Esophagus muscularis mucosa (tissue), 4 donors: ENCODE data around the gene GINS1. TPM values are rescaled to one million over a fixed set of nuclear protein-coding genes. Genes with fewer than 3 reads are reported as not detected.

Experiments
- DNase-seq: peaks from one replicate; pipeline ENCODE4 v3.0.0-alpha.2; 2017; ENCODE audit errors: extremely low spot score
- H3K27ac ChIP-seq, 4 donors: fragments of 200-600 bp; sonication (generic); replicated peaks in 1 of 4; 1 replicate in 3 of 4; 2 replicates in 1 of 4; pipeline ENCODE4 v1.5.1; 2016 to 2019; ENCODE audit warnings: mild to moderate bottlenecking in 1 of 4
- H3K27me3 ChIP-seq, 4 donors: fragments of 200-600 bp; sonication (generic); one replicate each; pipeline versions ENCODE4 v1.5.1 to v1.6.0; 2016 to 2019
- H3K36me3 ChIP-seq, 4 donors: fragments of 200-600 bp; sonication (generic); one replicate each; pipeline ENCODE4 v1.5.1; 2016 to 2019
- H3K4me1 ChIP-seq, 4 donors: fragments of 200-600 bp; sonication (generic); one replicate each; pipeline ENCODE4 v1.5.1; 2016 to 2019
- H3K4me3 ChIP-seq, 4 donors: fragments of 200-600 bp; sonication (generic); 1 replicate in 2 of 4; 2 replicates in 2 of 4; pipeline ENCODE4 v1.5.1; 2016 to 2019; ENCODE audit warnings: mild to moderate bottlenecking in 4 of 4, moderate library complexity in 1 of 4
- H3K9me3 ChIP-seq, 4 donors: fragments of 200-600 bp; sonication (generic); 1 replicate in 3 of 4; 2 replicates in 1 of 4; pipeline ENCODE4 v1.5.1; 2016 to 2019
- EP300 ChIP-seq: sonication (generic); formaldehyde crosslinking; IDR thresholded peaks from one replicate; pipeline ENCODE4 v1.6.1; 2017; ENCODE audit warnings: antibody characterized with exemption
- POLR2A ChIP-seq: fragments of 450-650 bp; IDR thresholded peaks from one replicate; pipeline ENCODE4 v1.6.1; 2017; ENCODE audit warnings: antibody characterized with exemption, moderate library complexity, mild to moderate bottlenecking, low read depth
- POLR2AphosphoS5 ChIP-seq, 2 donors: sonication (generic); formaldehyde crosslinking; IDR thresholded peaks; one replicate each; pipeline ENCODE4 v1.6.1; 2017; ENCODE audit warnings: antibody characterized with exemption in 2 of 2
- WGBS: methylation state at CpG from one replicate; pipeline ENCODE4 v1.1.5; 2018; 5-methylcytosine and 5-hydroxymethylcytosine counted together
- intact Hi-C: fragments of 100-400 bp; cut with DNase I; formaldehyde crosslinking; loops from one replicate; pipeline ENCODE4 v1.15.1; 2023
- total RNA-seq, 4 donors: library from RNA; depleted of rRNA; stranded (reverse); fragments of >200 nt; gene quantifications; one replicate each; pipeline versions ENCODE4 v1.1.0 to v1.2.1, GENCODE V29; 2016
- TF ChIP-seq, protein P1 (sequence below), 3 experiments: fragments of 200-600 bp in 2 of 3; fragments of 450-650 bp in 1 of 3; sonication (generic) in 2 of 3; IDR thresholded peaks; one replicate each; pipeline ENCODE4 v1.5.1; 2017 to 2019; ENCODE audit warnings: antibody characterized with exemption in 3 of 3, mild to moderate bottlenecking in 2 of 3, moderate library complexity in 1 of 3

The GINS1 gene
- total RNA-seq, 4 donors from 2014 or later: 0.33 to 0.63 (median 0.47) TPM

DNA sequence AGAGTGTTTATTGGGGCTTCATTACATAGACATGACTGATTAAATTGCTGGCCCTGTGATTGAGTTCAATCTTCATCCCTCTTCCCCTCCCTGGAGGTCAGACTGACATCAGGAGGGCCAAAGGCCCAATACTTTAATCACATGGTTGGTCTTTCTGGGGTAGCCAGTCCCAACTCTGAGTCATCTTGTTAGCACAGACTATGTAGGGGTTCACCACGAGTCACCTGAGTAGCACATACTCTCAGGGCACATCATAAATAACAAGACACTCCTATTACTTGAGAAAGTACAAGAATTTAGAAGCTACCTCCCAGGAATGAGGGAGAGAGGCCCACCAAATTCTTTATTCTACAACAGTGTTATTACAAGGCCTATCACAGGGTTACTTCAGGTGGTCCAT lies 11.3 kb downstream of the GINS1 start:
- intact Hi-C loops: no loop called here
- 92% methylated on average over 1 of the region's 1 CpG for WGBS

DNA sequence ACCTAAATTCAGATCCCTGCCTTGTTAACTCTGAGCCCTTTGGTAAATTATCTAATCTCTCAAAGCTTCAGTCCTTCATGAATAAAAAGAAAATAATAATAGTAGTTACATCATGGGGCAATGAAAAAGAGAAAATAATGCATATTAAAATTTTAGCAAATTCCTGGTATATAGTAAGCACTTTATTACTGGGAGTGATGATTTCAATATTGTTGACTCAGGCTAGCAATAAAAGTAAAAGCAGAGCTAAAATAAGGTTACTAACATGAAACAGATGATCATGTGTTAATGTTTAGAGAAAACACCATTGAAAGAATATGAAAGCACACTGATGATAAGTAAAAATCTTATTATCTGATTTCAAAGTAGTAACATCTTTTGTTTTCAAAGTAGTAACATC lies 13.6 kb downstream of the GINS1 start:
- TF ChIP-seq, protein P1, sequence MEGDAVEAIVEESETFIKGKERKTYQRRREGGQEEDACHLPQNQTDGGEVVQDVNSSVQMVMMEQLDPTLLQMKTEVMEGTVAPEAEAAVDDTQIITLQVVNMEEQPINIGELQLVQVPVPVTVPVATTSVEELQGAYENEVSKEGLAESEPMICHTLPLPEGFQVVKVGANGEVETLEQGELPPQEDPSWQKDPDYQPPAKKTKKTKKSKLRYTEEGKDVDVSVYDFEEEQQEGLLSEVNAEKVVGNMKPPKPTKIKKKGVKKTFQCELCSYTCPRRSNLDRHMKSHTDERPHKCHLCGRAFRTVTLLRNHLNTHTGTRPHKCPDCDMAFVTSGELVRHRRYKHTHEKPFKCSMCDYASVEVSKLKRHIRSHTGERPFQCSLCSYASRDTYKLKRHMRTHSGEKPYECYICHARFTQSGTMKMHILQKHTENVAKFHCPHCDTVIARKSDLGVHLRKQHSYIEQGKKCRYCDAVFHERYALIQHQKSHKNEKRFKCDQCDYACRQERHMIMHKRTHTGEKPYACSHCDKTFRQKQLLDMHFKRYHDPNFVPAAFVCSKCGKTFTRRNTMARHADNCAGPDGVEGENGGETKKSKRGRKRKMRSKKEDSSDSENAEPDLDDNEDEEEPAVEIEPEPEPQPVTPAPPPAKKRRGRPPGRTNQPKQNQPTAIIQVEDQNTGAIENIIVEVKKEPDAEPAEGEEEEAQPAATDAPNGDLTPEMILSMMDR (IDR thresholded peaks at IDR 0.05): no peak
- no peak for TF ChIP-seq EP300
- TF ChIP-seq POLR2AphosphoS5 (IDR thresholded peaks at IDR 0.05): no peak
- no peak for TF ChIP-seq POLR2A
- no peaks in the 10 kb centered on the region for H3K27me3 ChIP-seq
- H3K4me1 ChIP-seq: no peaks in the 10 kb centered on the region
- DNase-seq: no peak
- intact Hi-C loops: no loop called here
- no peak overlapping the region for H3K27ac ChIP-seq
- H3K36me3 ChIP-seq: no peaks in the 10 kb centered on the region
- H3K4me3 ChIP-seq: no peak overlapping the region
- no peaks in the 10 kb centered on the region for H3K9me3 ChIP-seq

More for the DNA sequence above, 11.3 kb downstream of the GINS1 start:
- Histone ChIP-seq H3K4me3 (no peak overlapping the region), H3K4me1 (no peaks in the 10 kb centered on the region), H3K36me3 (no peaks in the 10 kb centered on the region), H3K27ac (no peak overlapping the region), H3K9me3 (no peaks in the 10 kb centered on the region), H3K27me3 (no peaks in the 10 kb centered on the region)
- DNase-seq: no peak
- no peak for TF ChIP-seq POLR2A
- no peak for TF ChIP-seq POLR2AphosphoS5 (IDR thresholded peaks at IDR 0.05)
- no peak for TF ChIP-seq EP300
- TF ChIP-seq, protein P1 (IDR thresholded peaks at IDR 0.05): no peak

DNA sequence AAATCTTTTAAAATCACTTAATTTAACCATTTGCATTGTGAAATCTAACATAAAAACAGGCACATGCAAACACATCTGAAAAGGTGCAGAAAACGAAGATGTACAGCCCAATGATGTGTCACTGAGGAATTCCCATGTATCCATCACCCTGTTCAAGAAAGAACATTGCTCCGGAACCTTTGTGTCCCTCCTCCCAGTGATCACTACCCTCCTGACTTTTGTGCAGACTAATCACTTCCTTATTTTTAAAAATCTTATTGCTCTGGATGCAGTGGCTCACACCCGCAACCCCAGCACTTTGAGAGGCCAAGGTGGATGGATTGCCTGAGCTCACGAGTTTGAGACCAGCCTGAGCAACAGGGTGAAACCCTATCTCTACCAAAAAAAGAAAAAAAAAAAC lies 14.6 kb downstream of the GINS1 start:
- intact Hi-C loops: no loop called here
- H3K4me1 ChIP-seq: no peaks in the 10 kb centered on the region
- no peak overlapping the region for H3K27ac ChIP-seq
- no peaks in the 10 kb centered on the region for H3K27me3 ChIP-seq
- H3K9me3 ChIP-seq: no peaks in the 10 kb centered on the region
- H3K4me3 ChIP-seq: no peak overlapping the region
- no peak for DNase-seq
- H3K36me3 ChIP-seq: no peaks in the 10 kb centered on the region
- TF ChIP-seq POLR2A: no peak
- no peak for TF ChIP-seq POLR2AphosphoS5 (IDR thresholded peaks at IDR 0.05)
- no peak for TF ChIP-seq EP300
- TF ChIP-seq, protein P1 (IDR thresholded peaks at IDR 0.05): no peak
- WGBS: 73% methylated on average over 4 of the region's 4 CpGs

DNA sequence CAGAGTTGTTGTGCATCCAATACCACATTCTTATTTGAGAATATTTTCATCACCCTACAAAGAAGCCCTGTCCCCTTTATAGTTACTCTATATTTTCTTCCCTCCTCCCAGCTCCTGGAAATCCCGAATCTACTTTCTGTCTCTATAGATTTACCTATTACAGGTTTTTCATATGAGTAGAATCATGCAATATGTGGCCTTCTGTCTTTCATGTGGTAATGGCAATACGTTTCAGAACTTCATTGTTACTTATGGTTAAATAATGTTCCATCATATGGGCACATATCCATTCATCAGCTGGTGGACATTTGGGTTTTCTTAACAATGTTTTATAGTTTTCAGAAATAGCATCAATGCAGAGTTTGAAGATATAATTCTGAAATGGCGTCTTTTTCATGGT lies 17.1 kb downstream of the GINS1 start:
- intact Hi-C loops: no loop called here

More for the DNA sequence above, 17.1 kb downstream of the GINS1 start:
- H3K4me1 ChIP-seq: no peaks in the 10 kb centered on the region
- H3K9me3 ChIP-seq: no peaks in the 10 kb centered on the region
- WGBS: 92% methylated on average over 3 of the region's 3 CpGs
- H3K36me3 ChIP-seq: no peaks in the 10 kb centered on the region
- H3K27me3 ChIP-seq: no peaks in the 10 kb centered on the region
- TF ChIP-seq POLR2A (no peak), EP300 (no peak), POLR2AphosphoS5 (IDR thresholded peaks at IDR 0.05) (no peak)
- TF ChIP-seq, protein P1 (IDR thresholded peaks at IDR 0.05): no peak
- H3K4me3 ChIP-seq: no peak overlapping the region
- no peak overlapping the region for H3K27ac ChIP-seq
- no peak for DNase-seq
